Retinal pigment epithelial cell (primary cell): ENCODE results near the gene FHOD1.

ENCODE experiments used
- DNase-seq: peaks from one replicate; pipeline ENCODE4 v3.0.0-alpha.2; 2010; ENCODE audit warnings: low read depth
- H3K4me3 ChIP-seq: 2 replicates; pipeline ENCODE4 v1.5.1; 2011; ENCODE audit warnings: mild to moderate bottlenecking, low read length, control low read depth, moderate library complexity
- TF ChIP-seq, protein P1 (sequence below): conservative IDR thresholded peaks from 2 replicates; pipeline ENCODE4 v1.5.1; 2011; ENCODE audit warnings: low read depth, low read length, control low read depth, inconsistent platforms

Gene FHOD1

DNA sequence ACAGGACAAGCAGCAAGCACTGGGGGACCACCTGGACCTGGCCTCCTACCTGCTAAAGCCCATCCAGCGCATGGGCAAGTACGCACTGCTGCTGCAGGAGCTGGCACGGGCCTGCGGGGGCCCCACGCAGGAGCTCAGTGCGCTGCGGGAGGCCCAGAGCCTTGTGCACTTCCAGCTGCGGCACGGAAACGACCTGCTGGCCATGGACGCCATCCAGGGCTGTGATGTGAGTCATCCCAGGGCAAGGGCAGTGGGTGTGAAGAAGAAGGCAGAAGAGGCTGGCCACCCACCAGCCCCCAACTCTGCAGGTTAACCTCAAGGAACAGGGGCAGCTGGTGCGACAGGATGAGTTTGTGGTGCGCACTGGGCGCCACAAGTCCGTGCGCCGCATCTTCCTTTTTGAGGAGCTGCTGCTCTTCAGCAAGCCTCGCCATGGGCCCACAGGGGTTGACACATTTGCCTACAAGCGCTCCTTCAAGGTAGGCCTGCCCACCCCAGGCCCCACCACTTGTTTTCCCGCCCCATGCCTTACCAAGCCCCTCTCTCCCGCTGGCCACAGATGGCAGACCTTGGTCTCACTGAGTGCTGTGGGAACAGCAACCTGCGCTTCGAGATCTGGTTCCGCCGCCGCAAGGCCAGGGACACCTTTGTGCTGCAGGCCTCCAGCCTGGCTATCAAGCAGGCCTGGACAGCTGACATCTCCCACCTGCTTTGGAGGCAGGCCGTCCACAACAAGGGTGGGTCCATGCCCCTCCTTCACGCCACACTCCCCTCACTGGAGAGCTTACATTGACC is 39.4 kb upstream of the FHOD1 start:
- no peak overlapping the region for H3K4me3 ChIP-seq
- DNase-seq: no peak
- TF ChIP-seq, protein P1, sequence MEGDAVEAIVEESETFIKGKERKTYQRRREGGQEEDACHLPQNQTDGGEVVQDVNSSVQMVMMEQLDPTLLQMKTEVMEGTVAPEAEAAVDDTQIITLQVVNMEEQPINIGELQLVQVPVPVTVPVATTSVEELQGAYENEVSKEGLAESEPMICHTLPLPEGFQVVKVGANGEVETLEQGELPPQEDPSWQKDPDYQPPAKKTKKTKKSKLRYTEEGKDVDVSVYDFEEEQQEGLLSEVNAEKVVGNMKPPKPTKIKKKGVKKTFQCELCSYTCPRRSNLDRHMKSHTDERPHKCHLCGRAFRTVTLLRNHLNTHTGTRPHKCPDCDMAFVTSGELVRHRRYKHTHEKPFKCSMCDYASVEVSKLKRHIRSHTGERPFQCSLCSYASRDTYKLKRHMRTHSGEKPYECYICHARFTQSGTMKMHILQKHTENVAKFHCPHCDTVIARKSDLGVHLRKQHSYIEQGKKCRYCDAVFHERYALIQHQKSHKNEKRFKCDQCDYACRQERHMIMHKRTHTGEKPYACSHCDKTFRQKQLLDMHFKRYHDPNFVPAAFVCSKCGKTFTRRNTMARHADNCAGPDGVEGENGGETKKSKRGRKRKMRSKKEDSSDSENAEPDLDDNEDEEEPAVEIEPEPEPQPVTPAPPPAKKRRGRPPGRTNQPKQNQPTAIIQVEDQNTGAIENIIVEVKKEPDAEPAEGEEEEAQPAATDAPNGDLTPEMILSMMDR: no peak

DNA sequence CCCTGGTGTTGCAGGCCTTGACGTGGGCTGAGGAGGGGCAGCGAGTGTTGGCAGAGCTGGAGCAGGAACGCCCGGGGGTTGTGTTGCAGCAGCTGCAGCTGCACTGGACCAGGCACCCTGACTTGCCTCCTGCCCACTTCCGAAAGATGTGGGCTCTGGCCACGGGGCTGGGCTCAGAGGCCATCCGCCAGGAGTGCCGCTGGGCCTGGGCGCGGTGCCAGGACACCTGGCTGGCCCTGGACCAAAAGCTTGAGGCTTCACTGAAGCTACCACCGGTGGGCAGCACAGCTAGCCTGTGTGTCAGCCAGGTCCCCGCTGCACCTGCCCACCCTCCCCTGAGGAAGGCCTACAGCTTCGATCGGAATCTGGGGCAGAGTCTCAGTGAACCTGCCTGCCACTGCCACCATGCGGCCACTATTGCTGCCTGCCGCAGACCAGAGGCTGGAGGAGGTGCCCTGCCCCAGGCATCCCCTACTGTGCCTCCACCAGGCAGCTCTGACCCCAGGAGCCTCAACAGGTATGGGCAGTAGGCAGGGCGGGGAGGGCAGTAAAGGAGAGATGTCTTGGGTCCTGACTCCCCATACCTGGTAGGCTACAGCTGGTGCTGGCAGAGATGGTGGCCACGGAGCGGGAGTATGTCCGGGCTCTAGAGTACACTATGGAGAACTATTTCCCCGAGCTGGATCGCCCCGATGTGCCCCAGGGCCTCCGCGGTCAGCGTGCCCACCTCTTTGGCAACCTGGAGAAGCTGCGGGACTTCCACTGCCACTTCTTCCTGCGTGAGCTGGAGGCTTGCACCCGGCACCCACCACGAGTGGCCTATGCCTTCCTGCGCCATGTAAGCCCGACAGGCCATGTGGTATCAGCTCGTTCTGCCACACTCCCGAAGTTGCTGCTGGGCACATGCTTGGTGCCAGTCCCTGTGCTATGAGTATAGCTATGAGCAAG is 37.7 kb upstream of the FHOD1 start:
- TF ChIP-seq, protein P1: peak; percentile 68
- H3K4me3 ChIP-seq: no peak overlapping the region
- DNase-seq: no peak

DNA sequence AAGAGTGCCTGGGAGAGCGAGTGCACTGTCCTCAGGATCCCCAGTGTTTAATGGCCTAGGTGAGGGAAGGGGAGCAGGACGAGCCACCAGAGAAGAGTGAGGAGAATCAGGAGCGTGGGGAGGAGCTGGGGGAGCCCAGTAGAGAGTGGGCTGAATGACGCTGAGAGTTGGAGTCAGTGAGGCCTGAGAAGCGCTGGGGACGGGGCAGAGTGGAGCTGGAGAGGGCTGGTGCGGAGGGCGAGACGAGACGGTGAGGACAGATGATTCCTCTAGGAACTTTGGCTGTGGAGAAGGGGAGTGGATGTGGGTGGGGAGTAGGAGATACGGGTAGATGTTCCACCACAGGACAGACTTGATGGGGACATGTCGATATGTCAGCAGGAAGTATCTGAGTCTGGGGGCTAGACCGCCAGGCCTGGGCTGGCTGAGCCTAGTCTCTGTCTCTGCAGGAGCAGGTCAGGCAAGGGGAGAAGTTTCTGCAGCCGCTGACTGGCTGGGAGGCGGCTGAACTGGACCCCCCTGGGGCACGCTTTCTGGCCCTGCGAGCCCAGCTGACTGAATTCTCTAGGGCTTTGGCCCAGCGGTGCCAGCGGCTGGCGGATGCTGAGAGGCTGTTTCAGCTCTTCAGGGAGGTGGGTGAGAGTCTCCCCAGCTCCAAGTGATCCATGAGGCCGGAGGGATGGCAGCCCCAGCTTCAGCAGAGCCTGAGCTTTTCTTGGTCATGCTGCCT is 36.7 kb upstream of the FHOD1 start:
- DNase-seq: no peak
- TF ChIP-seq, protein P1: no peak
- no peak overlapping the region for H3K4me3 ChIP-seq

DNA sequence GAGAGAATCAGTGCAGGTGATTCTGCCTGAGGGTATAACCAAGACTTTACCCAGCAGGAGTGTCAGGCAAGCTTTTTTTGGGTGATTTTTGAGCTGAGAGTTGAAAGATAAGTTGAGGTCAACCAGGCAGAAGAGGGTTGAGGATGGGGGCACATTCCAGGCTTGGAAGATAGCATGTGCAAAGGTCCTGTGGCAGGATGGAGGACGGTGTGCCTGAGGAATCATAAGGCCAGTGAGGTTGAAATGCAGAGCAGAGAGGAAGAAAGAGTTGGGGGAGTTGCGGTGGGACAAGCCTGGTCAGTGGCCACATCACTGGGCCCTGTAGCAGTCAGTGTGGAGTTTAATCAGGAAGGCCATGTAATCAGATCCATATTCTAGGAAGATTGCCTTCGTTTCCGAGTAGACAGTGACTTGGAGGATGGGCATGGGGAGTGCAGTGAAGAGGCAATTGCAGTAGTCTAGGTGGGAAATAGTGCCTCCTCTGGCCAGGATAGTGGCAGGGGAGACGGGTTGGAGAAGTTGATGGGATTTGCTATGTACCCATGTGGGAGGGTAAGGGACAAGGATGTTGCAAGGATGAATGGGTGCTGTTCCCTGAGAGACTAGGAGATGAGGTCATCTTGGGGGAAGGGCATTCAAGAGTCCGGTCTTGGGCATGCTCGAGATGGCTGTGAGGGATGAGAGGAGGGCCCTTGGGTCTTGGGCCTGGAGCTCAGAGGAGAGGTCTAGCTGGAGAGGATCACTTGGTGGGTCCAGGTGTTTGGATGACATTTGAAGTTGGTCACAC is 36.0 kb upstream of the FHOD1 start:
- no peak overlapping the region for H3K4me3 ChIP-seq
- TF ChIP-seq, protein P1: peak; percentile 3
- no peak for DNase-seq

DNA sequence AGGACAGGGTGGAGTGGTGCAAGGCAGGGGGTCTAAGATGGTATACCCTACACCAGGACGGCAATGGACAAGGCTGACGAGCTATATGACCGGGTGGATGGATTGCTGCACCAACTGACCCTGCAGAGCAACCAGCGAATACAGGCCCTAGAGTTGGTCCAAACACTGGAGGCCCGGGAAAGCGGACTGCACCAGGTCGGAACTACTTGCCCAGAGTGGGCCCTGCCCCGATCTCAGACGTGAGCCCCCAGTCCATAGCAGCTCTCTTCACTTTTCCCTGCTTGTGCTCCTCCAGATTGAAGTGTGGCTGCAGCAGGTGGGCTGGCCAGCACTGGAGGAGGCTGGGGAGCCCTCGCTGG is 35.1 kb upstream of the FHOD1 start:
- no peak for DNase-seq
- H3K4me3 ChIP-seq: no peak overlapping the region

More for the DNA sequence above, 35.1 kb upstream of the FHOD1 start:
- TF ChIP-seq, protein P1: no peak
